Activated CD8-positive, alpha-beta T cell treated with anti-CD3 and anti-CD28 coated beads, Interleukin-2, amount 10 ng/mL, durations not matched to agents 7 days and 5 days (primary cell): ENCODE measurements around the gene ZFP92. TPM values are rescaled to one million over a fixed set of nuclear protein-coding genes. Genes with fewer than 3 reads are reported as not detected.
"Not testable (repeated sequence)": the region's sequence is repeated elsewhere in the genome, so short reads cannot be mapped to it uniquely, and the experiment has no call there.

ENCODE experiments used
- ATAC-seq: fragments of 150-1000 bp; cut with Tn5 transposase; one replicate; pipeline ENCODE4 v1.10.0; 2021; ENCODE audit warnings: moderate library complexity
- CTCF ChIA-PET: fragments of 350-600 bp; sonication (Branson Sonifier 250); formaldehyde crosslinking; loops from one replicate; lab custom pipeline; 2021; ENCODE audit warnings: antibody characterized with exemption; lab: Charles Lee
- POLR2A ChIA-PET: fragments of 350-600 bp; sonication (Branson Sonifier 250); formaldehyde crosslinking; loops from one replicate; lab custom pipeline; 2021; ENCODE audit warnings: antibody characterized with exemption; lab: Charles Lee
- DNase-seq: peaks from one replicate; pipeline ENCODE4 v3.0.0-alpha.2; 2020
- H3K27ac Mint-ChIP-seq: one replicate; pipeline ENCODE4 v1.8.0; 2021; ENCODE audit warnings: mild to moderate bottlenecking, mixed read lengths
- H3K27me3 Mint-ChIP-seq: one replicate; pipeline ENCODE4 v1.8.0; 2021; ENCODE audit warnings: low read depth, mixed read lengths
- H3K36me3 Mint-ChIP-seq: one replicate; pipeline ENCODE4 v1.8.0; 2021; ENCODE audit warnings: low read depth, mixed read lengths
- H3K4me1 Mint-ChIP-seq: one replicate; pipeline ENCODE4 v1.8.0; 2021; ENCODE audit warnings: low read depth, mixed read lengths
- H3K4me3 Mint-ChIP-seq: one replicate; pipeline ENCODE4 v1.8.0; 2021; ENCODE audit warnings: mild to moderate bottlenecking, mixed read lengths
- H3K9me3 Mint-ChIP-seq: one replicate; pipeline ENCODE4 v1.8.0; 2022; ENCODE audit warnings: mixed read lengths; ENCODE audit not compliant: insufficient read depth
- total RNA-seq, 2 experiments: library from RNA; stranded (reverse); gene quantifications; one replicate each; pipeline ENCODE4 v1.2.3, GENCODE V29; 2021

The ZFP92 gene
- total RNA-seq, 2 experiments from 2014 or later: 1.5 to 1.6 TPM

DNA sequence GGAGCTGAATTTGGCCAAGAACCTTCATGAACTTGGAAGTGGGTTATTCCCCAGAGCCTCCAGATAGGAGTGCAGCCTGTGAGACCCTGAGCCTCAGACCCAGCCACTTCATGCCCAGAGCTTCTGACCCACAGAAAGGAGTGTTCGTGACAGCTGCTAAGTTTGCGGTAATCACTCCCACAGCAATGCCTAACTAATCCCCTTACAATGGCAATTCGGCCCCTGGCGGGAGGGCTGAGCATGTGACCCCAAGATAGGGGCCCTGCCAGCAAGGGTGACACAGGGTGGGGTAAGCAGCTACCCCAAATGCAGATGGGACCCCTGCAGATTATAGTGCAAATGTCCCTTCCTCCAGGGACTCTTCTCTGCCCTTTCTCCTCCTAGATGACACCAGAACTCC is 32.7 kb upstream of the ZFP92 start:
- no peaks in the 10 kb centered on the region for H3K36me3 Mint-ChIP-seq
- peaks cover 2% of the 10 kb centered on the region for H3K27me3 Mint-ChIP-seq
- ChIA-PET CTCF (no interaction called here), POLR2A (no interaction called here)
- DNase-seq (no peak), ATAC-seq (no peak)
- H3K4me1 Mint-ChIP-seq: no peaks in the 10 kb centered on the region
- H3K27ac Mint-ChIP-seq: no peak overlapping the region
- H3K4me3 Mint-ChIP-seq: no peak overlapping the region
- H3K9me3 Mint-ChIP-seq: no peaks in the 10 kb centered on the region

GRCh38 chrX:153379508-153379907 is 31.8 kb upstream of the ZFP92 start:
- no peaks in the 10 kb centered on the region for H3K36me3 Mint-ChIP-seq
- ChIA-PET CTCF (no interaction called here), POLR2A (no interaction called here)
- no peak for DNase-seq
- H3K9me3 Mint-ChIP-seq: no peaks in the 10 kb centered on the region
- H3K27ac Mint-ChIP-seq: no peak overlapping the region
- H3K27me3 Mint-ChIP-seq: no peaks in the 10 kb centered on the region
- no peak overlapping the region for H3K4me3 Mint-ChIP-seq
- ATAC-seq: no peak
- no peaks in the 10 kb centered on the region for H3K4me1 Mint-ChIP-seq

DNA sequence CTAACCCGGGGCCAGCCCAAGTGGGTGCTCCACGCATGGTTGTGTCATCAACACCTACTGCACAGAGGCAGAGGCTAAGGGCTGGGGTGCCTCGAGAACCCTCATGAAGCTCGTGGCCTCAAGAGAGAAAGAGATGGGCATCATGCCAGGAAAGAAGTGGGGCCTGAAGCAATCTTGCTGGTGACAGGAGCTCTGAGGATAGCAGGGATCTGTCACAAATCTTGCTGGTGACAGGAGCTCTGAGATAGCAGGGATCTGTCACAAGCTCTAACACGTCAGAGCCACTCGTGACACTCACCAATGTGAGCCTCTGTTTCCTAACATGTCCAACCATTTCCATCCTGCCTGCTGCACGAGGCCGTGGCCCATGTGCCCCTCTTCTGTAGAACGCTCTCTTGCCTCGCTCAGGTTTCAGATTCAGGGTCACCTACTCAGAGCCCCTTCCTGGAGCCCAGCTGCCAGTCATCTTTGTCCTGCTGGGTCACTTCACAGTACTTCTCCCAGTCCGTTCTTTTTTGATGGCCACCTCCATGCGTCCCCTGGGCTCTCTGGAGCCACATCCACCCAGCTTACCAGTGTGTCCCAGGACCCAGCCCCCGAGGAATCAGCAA is 31.2 kb upstream of the ZFP92 start:
- no peaks in the 10 kb centered on the region for H3K36me3 Mint-ChIP-seq
- H3K9me3 Mint-ChIP-seq: no peaks in the 10 kb centered on the region
- POLR2A ChIA-PET: no interaction called here
- H3K4me1 Mint-ChIP-seq: no peaks in the 10 kb centered on the region
- ATAC-seq (no peak), DNase-seq (no peak)
- CTCF ChIA-PET: no interaction called here
- no peak overlapping the region for H3K27ac Mint-ChIP-seq
- no peaks in the 10 kb centered on the region for H3K27me3 Mint-ChIP-seq
- no peak overlapping the region for H3K4me3 Mint-ChIP-seq

DNA sequence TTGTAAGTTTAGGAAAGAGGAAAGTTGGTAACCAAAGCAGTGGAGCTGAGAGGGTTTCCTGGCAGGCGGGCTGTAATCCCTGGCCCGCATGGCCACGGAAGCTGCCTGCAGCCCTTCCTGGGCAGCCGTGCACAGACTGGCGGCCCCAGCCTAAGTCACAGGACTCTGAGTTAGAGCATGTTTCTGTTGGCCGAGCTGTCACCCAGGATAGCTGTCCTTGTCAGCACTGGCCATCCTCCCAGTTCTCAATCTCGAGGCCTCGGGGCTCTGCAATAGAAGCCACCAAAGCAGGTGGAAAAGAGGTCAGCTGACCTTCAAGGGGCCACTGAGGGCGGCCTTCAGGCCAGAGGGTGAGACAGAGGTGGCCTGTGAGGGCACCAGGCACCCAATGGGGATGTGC is 30.6 kb upstream of the ZFP92 start:
- Mint-ChIP-seq H3K27me3 (no peaks in the 10 kb centered on the region), H3K4me3 (no peak overlapping the region), H3K27ac (no peak overlapping the region), H3K9me3 (no peaks in the 10 kb centered on the region), H3K4me1 (no peaks in the 10 kb centered on the region), H3K36me3 (no peaks in the 10 kb centered on the region)
- CTCF ChIA-PET: no interaction called here
- POLR2A ChIA-PET: no interaction called here
- ATAC-seq (no peak), DNase-seq (no peak)

DNA sequence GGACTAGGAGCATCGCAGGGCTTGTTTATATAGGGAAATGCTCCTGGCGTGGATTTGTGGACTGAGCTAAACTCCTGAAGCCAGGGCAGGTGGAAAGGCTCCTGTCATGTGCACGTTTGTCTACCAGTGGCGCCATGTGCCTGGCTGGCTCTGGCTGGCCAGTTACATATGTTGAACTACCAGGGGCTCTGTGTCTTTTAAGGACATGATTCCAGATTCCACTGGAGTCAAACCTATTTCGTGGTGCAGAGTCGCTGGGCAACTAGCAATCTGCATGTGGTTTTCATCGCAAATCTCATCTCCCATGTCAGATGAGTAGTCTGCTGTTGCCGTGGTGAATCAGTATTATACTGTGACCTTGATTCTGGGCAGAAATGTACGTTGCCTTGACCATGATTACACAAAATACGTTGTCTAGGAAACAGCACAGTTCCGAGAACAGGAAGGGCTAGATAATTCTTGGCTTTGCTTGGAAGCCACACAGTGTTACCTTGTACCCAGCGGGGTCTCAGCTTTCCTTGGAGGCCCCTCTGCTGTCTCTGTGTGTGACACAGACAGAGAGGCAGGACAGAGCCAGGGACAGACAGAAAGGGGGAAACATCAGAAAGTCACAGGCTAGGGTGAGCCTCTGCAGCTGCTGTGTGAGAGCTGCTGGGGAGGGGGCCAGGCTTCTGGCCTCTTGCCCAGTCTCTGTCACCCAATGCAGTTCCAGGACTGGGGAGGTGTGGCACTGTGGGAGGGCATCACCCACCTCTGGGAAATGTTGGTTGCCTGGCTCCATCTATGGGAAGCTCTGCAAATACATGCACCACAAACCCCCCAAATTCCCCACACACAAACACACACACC is 29.4 kb upstream of the ZFP92 start:
- H3K4me3 Mint-ChIP-seq: no peak overlapping the region
- POLR2A ChIA-PET: interaction anchor here (0.6 kb wide), 1 partner anchor 1958 kb away, joined by 3 read pairs; no protein-coding TSS in a partner anchor
- ATAC-seq: peak; percentile 84
- H3K36me3 Mint-ChIP-seq: no peaks in the 10 kb centered on the region
- H3K4me1 Mint-ChIP-seq: no peaks in the 10 kb centered on the region
- no peaks in the 10 kb centered on the region for H3K9me3 Mint-ChIP-seq
- peaks cover 2% of the 10 kb centered on the region for H3K27me3 Mint-ChIP-seq
- peak; percentile 42 for DNase-seq
- no peak overlapping the region for H3K27ac Mint-ChIP-seq
- CTCF ChIA-PET: no interaction called here

GRCh38 chrX:153382563-153383482 is 28.4 kb upstream of the ZFP92 start:
- Mint-ChIP-seq H3K27ac (no peak overlapping the region), H3K36me3 (no peaks in the 10 kb centered on the region), H3K27me3 (peaks cover 2% of the 10 kb centered on the region), H3K4me3 (no peak overlapping the region), H3K9me3 (no peaks in the 10 kb centered on the region), H3K4me1 (no peaks in the 10 kb centered on the region)
- DNase-seq: no peak
- ChIA-PET POLR2A (interaction anchor here (0.6 kb wide), 1 partner anchor 1959 kb away, joined by 3 read pairs; no protein-coding TSS in a partner anchor), CTCF (no interaction called here)
- ATAC-seq: no peak

DNA sequence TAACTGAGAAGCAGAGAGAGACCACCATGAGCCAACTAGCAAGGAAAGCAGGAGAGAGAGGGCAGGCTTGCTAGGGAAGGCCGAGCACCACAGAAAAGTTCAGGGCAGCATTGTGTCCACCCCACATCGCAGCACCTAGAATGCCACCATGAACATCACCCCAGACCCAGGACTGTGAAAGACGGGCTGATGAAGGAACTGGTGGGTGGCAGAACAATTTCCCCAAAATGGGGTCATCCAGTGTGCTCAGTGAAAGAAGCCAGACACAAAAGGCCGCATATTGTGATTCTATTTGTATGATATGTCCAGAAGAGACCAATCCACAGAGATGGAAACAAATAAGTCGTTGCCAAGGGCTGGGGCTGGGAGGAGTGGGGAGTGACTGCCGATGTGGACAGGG is 26.9 kb upstream of the ZFP92 start:
- ChIA-PET POLR2A (no interaction called here), CTCF (no interaction called here)
- H3K36me3 Mint-ChIP-seq: no peaks in the 10 kb centered on the region
- H3K4me3 Mint-ChIP-seq: no peak overlapping the region
- H3K9me3 Mint-ChIP-seq: no peaks in the 10 kb centered on the region
- H3K4me1 Mint-ChIP-seq: no peaks in the 10 kb centered on the region
- no peak for DNase-seq
- peaks cover 2% of the 10 kb centered on the region for H3K27me3 Mint-ChIP-seq
- H3K27ac Mint-ChIP-seq: no peak overlapping the region
- no peak for ATAC-seq

DNA sequence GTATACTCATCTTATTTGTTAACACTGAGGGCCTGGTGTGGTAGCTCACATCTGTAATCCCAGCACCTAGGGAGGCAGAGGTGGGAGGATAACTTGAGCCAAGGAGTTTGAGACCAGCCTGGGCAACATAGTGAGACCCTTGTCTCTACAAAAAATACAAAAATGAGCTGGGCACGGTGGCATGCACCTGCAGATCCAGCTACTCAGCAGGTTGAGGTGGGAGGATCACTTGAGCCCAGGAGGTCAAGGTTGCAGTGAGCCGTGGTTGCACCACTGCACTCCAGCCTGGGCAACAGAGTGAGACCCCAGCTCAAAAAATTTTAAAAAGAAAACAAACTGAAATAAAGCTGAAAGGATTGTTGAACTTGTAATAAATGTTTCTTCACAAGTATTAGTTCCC is 26.3 kb upstream of the ZFP92 start:
- H3K9me3 Mint-ChIP-seq, DNase-seq, ATAC-seq, POLR2A ChIA-PET, H3K4me1 Mint-ChIP-seq, H3K27ac Mint-ChIP-seq, H3K4me3 Mint-ChIP-seq, H3K36me3 Mint-ChIP-seq, H3K27me3 Mint-ChIP-seq, CTCF ChIA-PET: not testable (repeated sequence)

GRCh38 chrX:153386097-153386496 is 25.2 kb upstream of the ZFP92 start:
- Mint-ChIP-seq H3K9me3 (no peaks in the 10 kb centered on the region), H3K4me1 (no peaks in the 10 kb centered on the region), H3K27me3 (peaks cover 2% of the 10 kb centered on the region), H3K36me3 (no peaks in the 10 kb centered on the region), H3K27ac (no peak overlapping the region), H3K4me3 (no peak overlapping the region)
- ATAC-seq (no peak), DNase-seq (no peak)
- CTCF ChIA-PET: no interaction called here
- POLR2A ChIA-PET: no interaction called here

GRCh38 chrX:153387345-153387744 is 23.9 kb upstream of the ZFP92 start:
- H3K27ac Mint-ChIP-seq: no peak overlapping the region
- no peaks in the 10 kb centered on the region for H3K4me1 Mint-ChIP-seq
- peaks cover 2% of the 10 kb centered on the region for H3K27me3 Mint-ChIP-seq
- POLR2A ChIA-PET: no interaction called here
- H3K36me3 Mint-ChIP-seq: no peaks in the 10 kb centered on the region
- ATAC-seq (no peak), DNase-seq (no peak)
- no peak overlapping the region for H3K4me3 Mint-ChIP-seq
- no peaks in the 10 kb centered on the region for H3K9me3 Mint-ChIP-seq
- CTCF ChIA-PET: no interaction called here

GRCh38 chrX:153387987-153388721 is 23.1 kb upstream of the ZFP92 start:
- ATAC-seq (no peak), DNase-seq (no peak)
- Mint-ChIP-seq H3K4me3 (no peak overlapping the region), H3K4me1 (no peaks in the 10 kb centered on the region), H3K27ac (no peak overlapping the region), H3K36me3 (no peaks in the 10 kb centered on the region), H3K27me3 (peaks cover 2% of the 10 kb centered on the region), H3K9me3 (no peaks in the 10 kb centered on the region)
- ChIA-PET POLR2A (no interaction called here), CTCF (no interaction called here)
